Stimulated activated CD4-positive, alpha-beta T cell treated with anti-CD3 and anti-CD28 coated beads, Interleukin-12 subunit alpha, Interleukin-12 subunit beta, amount 100 ng/mL, for 24 hours (primary cell): Measurements from ENCODE around the gene PPP4R1.

Experiments
- DNase-seq, 2 experiments: peaks; one replicate each; pipeline ENCODE4 v3.0.0-alpha.2; 2020; ENCODE audit warnings: low read depth in 2 of 2

Gene PPP4R1

GRCh38 chr18:9594823-9595596 is 19.3 kb downstream of the PPP4R1 start:
- DNase-seq = no peak

- no peak for DNase-seq
These were observed 26.4 kb downstream of the PPP4R1 start for GRCh38 chr18:9587924-9588323.

- no peak for DNase-seq
These were observed 27.5 kb downstream of the PPP4R1 start for GRCh38 chr18:9586814-9587213.

GRCh38 chr18:9581667-9582066 is 32.7 kb downstream of the PPP4R1 start:
- no peak for DNase-seq

- DNase-seq = no peak
These were observed 36.1 kb downstream of the PPP4R1 start for GRCh38 chr18:9578306-9578705.

GRCh38 chr18:9577361-9577760 is 37.0 kb downstream of the PPP4R1 start:
- no peak for DNase-seq

GRCh38 chr18:9575558-9575957 is 38.8 kb downstream of the PPP4R1 start:
- no peak for DNase-seq

- no peak for DNase-seq
These were observed 39.8 kb downstream of the PPP4R1 start for GRCh38 chr18:9574473-9575115.

GRCh38 chr18:9571546-9571945 is 42.8 kb downstream of the PPP4R1 start:
- no peak for DNase-seq

- no peak for DNase-seq
These were observed 44.1 kb downstream of the PPP4R1 start for GRCh38 chr18:9570255-9570654.

- no peak for DNase-seq
These were observed 45.2 kb downstream of the PPP4R1 start for GRCh38 chr18:9569178-9569577.

- no peak for DNase-seq
These were observed 46.2 kb downstream of the PPP4R1 start for GRCh38 chr18:9568186-9568585.

GRCh38 chr18:9565407-9565806 is 49.0 kb downstream of the PPP4R1 start:
- no peak for DNase-seq

GRCh38 chr18:9563331-9563730 is 51.0 kb downstream of the PPP4R1 start:
- DNase-seq = no peak

GRCh38 chr18:9562584-9562983 is 51.8 kb downstream of the PPP4R1 start:
- DNase-seq = no peak

- DNase-seq = no peak
These were observed 52.6 kb downstream of the PPP4R1 start for GRCh38 chr18:9561759-9562158.

- no peak for DNase-seq
These were observed 55.1 kb downstream of the PPP4R1 start for GRCh38 chr18:9559253-9559652.

GRCh38 chr18:9558387-9559064 is 55.8 kb downstream of the PPP4R1 start:
- DNase-seq = no peak

- DNase-seq = no peak
These were observed 57.0 kb downstream of the PPP4R1 start for GRCh38 chr18:9557250-9557943.

- no peak for DNase-seq
These were observed 61.7 kb downstream of the PPP4R1 start for GRCh38 chr18:9552616-9553015.

GRCh38 chr18:9552191-9552590 is 62.2 kb downstream of the PPP4R1 start:
- no peak for DNase-seq

- DNase-seq = no peak
These were observed 63.9 kb downstream of the PPP4R1 start for GRCh38 chr18:9550429-9550828.
